OCI-LY3 (cell line): ENCODE measurements around the gene FOXN4.

Source experiments
- H2AFZ ChIP-seq: fragments of 200-600, 300-600 bp; shearing (Covaris generic); 2 replicates; pipeline ENCODE4 v1.6.0; 2014; ENCODE audit warnings: antibody characterized with exemption, low read depth, low read length
- H3K27ac ChIP-seq: fragments of 200-600, 300-600 bp; sonication (generic); 2 replicates; pipeline ENCODE4 v1.5.1; 2014; ENCODE audit warnings: mild to moderate bottlenecking, low read length, moderate library complexity, mixed read lengths
- H3K27me3 ChIP-seq: fragments of 200-600, 300-600 bp; sonication (generic); 2 replicates; pipeline ENCODE4 v1.6.1; 2014; ENCODE audit warnings: low read depth, low read length, mixed read lengths
- H3K36me3 ChIP-seq: fragments of 200-600, 300-600 bp; sonication (generic); replicated peaks from 2 replicates; pipeline ENCODE3; 2014; ENCODE audit warnings: low read depth, low read length, mixed read lengths
- H3K4me1 ChIP-seq: fragments of 300-600, 200-600 bp; sonication (generic); 2 replicates; pipeline ENCODE4 v1.6.1; 2014; ENCODE audit warnings: low read length, mixed read lengths
- H3K4me2 ChIP-seq: fragments of 200-600, 300-600 bp; sonication (generic); 2 replicates; pipeline ENCODE4 v1.6.1; 2014; ENCODE audit warnings: low read length, mixed read lengths
- H3K4me3 ChIP-seq: fragments of 300-600, 200-600 bp; sonication (generic); 2 replicates; pipeline ENCODE4 v1.5.1; 2014; ENCODE audit warnings: antibody characterized with exemption, mild to moderate bottlenecking, low read length, moderate library complexity
- H3K79me2 ChIP-seq: fragments of 300-600, 200-600 bp; shearing (Covaris generic); 2 replicates; pipeline ENCODE4 v1.6.1; 2014; ENCODE audit warnings: mild to moderate bottlenecking, low read length, mixed read lengths
- H3K9ac ChIP-seq: fragments of 300-600, 200-600 bp; shearing (Covaris generic); 2 replicates; pipeline ENCODE4 v1.6.0; 2014; ENCODE audit warnings: mild to moderate bottlenecking, low read length, moderate library complexity
- H3K9me3 ChIP-seq: fragments of 200-600, 300-600 bp; shearing (Covaris generic); 2 replicates; pipeline ENCODE4 v1.6.1; 2014; ENCODE audit warnings: low read length, mixed read lengths; ENCODE audit not compliant: insufficient read depth
- H4K20me1 ChIP-seq: fragments of 200-600, 300-600 bp; sonication (generic); 2 replicates; pipeline ENCODE4 v1.6.1; 2016; ENCODE audit warnings: low read length, mixed read lengths; ENCODE audit not compliant: insufficient read depth
- EZH2phosphoT487 ChIP-seq: fragments of 200-600 bp; shearing (Covaris generic); IDR thresholded peaks from 2 replicates; pipeline ENCODE4 v1.6.1; 2018; ENCODE audit warnings: antibody characterized with exemption, mixed run types, low read depth
- TF ChIP-seq, protein P1 (sequence below): fragments of 200-600, 300-600 bp; sonication (generic); IDR thresholded peaks from 2 replicates; pipeline ENCODE4 v1.5.1; 2014; ENCODE audit warnings: antibody characterized with exemption, low read length, low read depth

FOXN4 gene

DNA sequence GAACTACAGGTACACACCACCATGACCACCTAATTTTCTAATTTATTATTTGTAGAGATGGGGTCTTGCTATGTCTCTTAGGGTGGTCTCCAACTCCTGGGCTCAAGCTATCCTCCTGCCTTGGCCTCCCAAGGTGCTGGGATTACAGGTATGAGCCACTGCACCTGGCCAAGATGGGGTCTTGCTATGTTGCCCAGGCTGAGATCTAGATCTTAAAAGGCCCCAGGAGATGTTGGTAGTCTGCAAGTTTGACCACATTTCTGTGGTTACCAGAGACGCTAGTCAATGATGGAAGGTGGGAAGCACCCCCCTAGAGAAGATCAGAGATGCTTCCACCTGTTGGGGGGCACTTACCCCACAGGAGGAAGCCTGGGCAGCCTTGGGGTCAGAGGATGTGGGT lies 34.7 kb downstream of the FOXN4 start:
- H2AFZ ChIP-seq: no peak overlapping the region
- H3K4me2 ChIP-seq: no peak overlapping the region
- H3K9me3 ChIP-seq: no peaks in the 10 kb centered on the region
- TF ChIP-seq, protein P1, sequence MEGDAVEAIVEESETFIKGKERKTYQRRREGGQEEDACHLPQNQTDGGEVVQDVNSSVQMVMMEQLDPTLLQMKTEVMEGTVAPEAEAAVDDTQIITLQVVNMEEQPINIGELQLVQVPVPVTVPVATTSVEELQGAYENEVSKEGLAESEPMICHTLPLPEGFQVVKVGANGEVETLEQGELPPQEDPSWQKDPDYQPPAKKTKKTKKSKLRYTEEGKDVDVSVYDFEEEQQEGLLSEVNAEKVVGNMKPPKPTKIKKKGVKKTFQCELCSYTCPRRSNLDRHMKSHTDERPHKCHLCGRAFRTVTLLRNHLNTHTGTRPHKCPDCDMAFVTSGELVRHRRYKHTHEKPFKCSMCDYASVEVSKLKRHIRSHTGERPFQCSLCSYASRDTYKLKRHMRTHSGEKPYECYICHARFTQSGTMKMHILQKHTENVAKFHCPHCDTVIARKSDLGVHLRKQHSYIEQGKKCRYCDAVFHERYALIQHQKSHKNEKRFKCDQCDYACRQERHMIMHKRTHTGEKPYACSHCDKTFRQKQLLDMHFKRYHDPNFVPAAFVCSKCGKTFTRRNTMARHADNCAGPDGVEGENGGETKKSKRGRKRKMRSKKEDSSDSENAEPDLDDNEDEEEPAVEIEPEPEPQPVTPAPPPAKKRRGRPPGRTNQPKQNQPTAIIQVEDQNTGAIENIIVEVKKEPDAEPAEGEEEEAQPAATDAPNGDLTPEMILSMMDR: no peak
- no peak for TF ChIP-seq EZH2phosphoT487
- H3K27me3 ChIP-seq: peaks cover 7% of the 10 kb centered on the region; the same call in 1 of the 2 replicates
- no peaks in the 10 kb centered on the region for H3K4me1 ChIP-seq
- H4K20me1 ChIP-seq: no peaks in the 10 kb centered on the region
- no peak overlapping the region for H3K9ac ChIP-seq
- no peak overlapping the region for H3K27ac ChIP-seq
- no peaks in the 10 kb centered on the region for H3K79me2 ChIP-seq
- no peak overlapping the region for H3K4me3 ChIP-seq
- no peaks in the 10 kb centered on the region for H3K36me3 ChIP-seq

DNA sequence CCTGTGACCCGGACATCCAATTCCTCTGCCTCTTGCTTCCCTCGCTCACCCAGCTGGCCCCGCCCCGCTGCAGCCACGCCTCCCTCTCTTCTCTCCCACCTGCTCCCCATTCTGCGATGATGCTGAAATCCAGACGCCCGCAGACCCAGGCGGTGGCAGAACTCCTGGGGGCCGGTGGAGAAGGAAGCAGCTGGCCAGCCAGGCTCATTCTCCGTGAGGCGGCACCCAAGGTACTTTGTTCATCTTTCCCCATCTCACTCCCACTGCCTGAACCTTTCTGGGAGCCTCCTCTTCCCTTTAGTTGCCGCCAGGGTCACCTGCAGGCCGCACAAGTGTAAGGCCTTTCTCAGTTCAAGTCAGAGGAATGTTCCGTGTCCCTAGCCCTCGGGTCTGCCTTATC lies 35.7 kb downstream of the FOXN4 start:
- Histone ChIP-seq H3K27me3 (peaks cover 7% of the 10 kb centered on the region; the same call in 1 of the 2 replicates), H3K27ac (no peak overlapping the region), H4K20me1 (no peaks in the 10 kb centered on the region), H3K4me2 (no peak overlapping the region), H3K36me3 (no peaks in the 10 kb centered on the region), H3K4me3 (no peak overlapping the region), H3K4me1 (no peaks in the 10 kb centered on the region), H3K9me3 (no peaks in the 10 kb centered on the region), H2AFZ (no peak overlapping the region), H3K9ac (no peak overlapping the region), H3K79me2 (no peaks in the 10 kb centered on the region)
- no peak for TF ChIP-seq EZH2phosphoT487
- TF ChIP-seq, protein P1: no peak

DNA sequence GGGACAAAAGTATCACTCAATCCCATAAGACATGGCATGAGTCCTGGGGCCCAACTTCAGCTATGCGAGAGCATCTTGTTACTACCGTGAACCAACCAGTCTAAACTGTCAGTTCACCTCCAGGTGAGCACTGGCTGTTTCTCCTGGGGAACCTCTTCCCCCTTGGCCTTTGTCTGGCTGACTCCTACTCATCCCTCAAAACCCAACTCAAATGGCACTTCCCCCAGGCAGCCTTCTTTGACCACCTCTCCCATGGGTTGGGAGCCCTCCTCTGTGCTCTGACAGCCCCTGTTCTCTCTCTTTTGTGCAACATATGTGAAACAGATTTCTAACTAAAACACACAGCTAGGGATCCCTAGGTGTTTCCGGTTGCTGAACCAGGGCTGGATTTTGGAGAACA lies 37.7 kb downstream of the FOXN4 start:
- no peak overlapping the region for H3K9ac ChIP-seq
- H2AFZ ChIP-seq: no peak overlapping the region
- H3K36me3 ChIP-seq: no peaks in the 10 kb centered on the region
- no peak for TF ChIP-seq EZH2phosphoT487
- TF ChIP-seq, protein P1: no peak
- no peak overlapping the region for H3K4me3 ChIP-seq
- no peaks in the 10 kb centered on the region for H3K79me2 ChIP-seq
- H3K27me3 ChIP-seq: peaks cover 5% of the 10 kb centered on the region; the same call in 1 of the 2 replicates
- H3K4me1 ChIP-seq: no peaks in the 10 kb centered on the region
- H4K20me1 ChIP-seq: no peaks in the 10 kb centered on the region
- no peak overlapping the region for H3K27ac ChIP-seq
- H3K4me2 ChIP-seq: no peak overlapping the region
- H3K9me3 ChIP-seq: no peaks in the 10 kb centered on the region

DNA sequence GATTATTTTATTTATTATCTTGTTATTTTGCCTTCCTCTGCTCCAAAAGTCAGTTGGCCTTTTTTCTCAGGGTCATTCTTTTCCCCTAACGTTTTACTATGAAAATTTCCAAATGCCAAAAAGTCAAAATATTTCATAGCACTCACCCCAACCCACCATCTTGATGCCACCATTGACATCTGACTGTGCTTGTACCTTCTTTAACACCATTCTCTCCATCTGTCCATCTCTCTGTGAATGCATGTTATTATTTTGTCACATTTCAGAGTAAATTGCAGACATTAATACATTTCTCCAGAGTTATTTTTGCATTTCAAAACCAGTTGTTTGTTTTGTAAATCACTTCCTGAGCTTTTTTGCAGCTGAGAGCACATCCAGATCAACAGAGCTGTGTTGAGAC lies 38.6 kb downstream of the FOXN4 start:
- H3K27me3 ChIP-seq: no peaks in the 10 kb centered on the region
- no peaks in the 10 kb centered on the region for H3K4me1 ChIP-seq
- H3K4me3 ChIP-seq: no peak overlapping the region
- no peak overlapping the region for H3K9ac ChIP-seq
- no peak overlapping the region for H2AFZ ChIP-seq
- no peaks in the 10 kb centered on the region for H3K36me3 ChIP-seq
- H4K20me1 ChIP-seq: no peaks in the 10 kb centered on the region
- TF ChIP-seq, protein P1: no peak
- no peak for TF ChIP-seq EZH2phosphoT487
- H3K79me2 ChIP-seq: no peaks in the 10 kb centered on the region
- H3K9me3 ChIP-seq: no peaks in the 10 kb centered on the region
- H3K27ac ChIP-seq: no peak overlapping the region
- no peak overlapping the region for H3K4me2 ChIP-seq
